ENCODE results near the gene KANSL3.
A peak's percentile ranks its signal among the peaks of the same experiment; 100 is the strongest.

The KANSL3 gene

DNA sequence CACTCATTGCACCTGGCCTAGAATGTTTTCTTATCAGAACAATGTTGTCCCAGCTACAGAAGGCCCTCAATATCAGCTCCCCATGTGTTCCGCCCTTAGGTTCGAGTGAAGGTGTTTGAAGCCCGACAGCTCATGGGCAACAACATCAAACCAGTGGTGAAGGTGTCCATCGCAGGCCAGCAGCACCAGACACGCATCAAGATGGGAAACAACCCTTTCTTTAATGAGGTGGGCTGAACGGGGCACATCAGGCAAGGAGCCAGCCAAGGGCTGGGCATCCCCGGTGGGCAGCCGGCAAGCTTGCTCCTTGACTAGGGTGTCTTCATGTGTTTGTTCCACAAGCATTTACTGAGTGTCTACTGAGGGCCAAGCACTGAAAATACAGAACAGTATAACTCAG is 13.7 kb upstream of the KANSL3 start:
- DNase-seq, result no peak

GRCh38 chr2:96649342-96649741 is 11.2 kb upstream of the KANSL3 start:
- no peak for DNase-seq

DNA sequence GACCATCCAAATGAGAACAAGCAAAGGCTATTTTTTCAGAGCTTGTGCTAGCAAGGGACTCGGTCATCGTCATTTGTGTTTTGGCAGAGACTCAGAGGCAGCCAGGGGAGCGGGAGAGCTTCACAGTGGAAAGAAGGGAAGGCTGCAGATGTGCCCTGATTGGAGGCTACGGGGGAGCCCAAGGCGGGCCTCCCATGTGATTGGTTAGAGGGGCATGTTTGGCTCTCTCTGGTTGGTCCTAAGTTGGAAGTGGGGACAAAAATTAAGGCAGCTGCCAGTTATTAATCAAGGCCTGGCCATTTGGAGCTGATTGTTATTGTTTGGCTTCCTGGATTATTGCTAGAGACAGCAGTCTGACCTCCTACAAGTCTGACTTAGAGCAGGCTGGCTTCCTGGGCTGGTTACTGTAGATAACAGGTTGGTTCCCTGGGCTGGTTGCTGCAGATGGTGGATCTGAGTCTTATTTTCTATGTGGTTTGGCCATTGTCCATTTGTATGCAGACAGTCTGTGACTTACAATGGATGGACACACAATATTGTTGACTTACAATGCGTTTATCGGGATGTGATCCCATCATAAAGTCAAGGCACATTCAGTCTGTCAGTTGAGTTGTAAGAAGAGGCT is 10.3 kb upstream of the KANSL3 start:
- no peak for DNase-seq

DNA sequence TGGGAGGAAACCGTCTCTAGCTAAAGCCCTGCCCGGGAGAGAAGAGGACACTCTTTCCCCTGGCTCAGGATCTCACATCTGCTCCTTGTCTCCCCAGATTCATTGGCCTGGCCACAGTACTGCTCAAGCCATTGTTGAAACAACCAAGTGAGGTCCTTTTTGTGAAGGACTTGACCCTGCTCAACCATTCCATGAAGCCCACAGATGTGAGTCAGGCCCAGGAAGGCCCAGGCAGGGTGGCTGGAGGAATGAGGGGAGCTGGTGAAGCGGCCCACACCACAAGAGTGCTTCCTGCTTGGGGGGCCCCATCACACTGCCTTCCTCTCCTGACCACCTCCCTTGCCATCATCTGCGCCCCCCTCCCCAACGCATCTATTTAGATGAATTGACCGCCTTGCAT is 9.6 kb upstream of the KANSL3 start:
- no peak for DNase-seq

GRCh38 chr2:96642564-96643360 is 4.7 kb upstream of the KANSL3 start, which contains the start of gene FER1L5:
FER1L5 (plus strand) TSS chr2:96642764; CDS start chr2:96642837, 73 bp downstream.
- peak; percentile 56 for DNase-seq

- peak; percentile 92 for DNase-seq
These were observed 548 bp downstream of the KANSL3 start for GRCh38 chr2:96637385-96638143.

DNA sequence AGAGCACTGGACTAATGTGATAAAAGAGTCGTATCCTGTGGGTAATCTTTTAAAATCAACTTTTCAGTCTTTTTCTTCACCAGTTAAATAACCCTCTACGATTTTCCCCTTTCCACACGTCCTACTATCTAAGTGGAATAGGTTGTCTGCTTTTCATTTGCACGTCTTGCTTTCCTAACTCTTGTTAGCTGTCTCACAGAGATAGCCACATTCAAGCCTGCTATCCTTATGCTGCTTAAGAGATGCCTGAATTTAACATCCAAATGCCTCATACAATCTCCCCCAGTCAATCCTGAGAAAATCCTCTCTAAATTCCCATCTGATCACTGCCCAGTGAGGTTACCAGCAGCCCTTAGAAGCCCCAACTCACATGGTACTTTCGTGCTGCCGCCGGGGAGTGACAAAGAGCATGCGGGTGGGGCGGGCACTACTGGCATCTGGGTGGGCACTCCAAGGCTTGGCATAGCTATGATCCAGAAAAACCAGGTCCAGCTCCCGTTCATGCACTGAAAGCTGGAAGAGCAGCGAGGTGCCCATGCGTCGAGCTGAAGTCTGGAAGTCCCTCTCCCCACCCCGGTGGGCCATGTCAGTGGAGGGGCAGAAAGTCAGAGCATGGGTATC is 1.5 kb downstream of the KANSL3 start:
- no peak for DNase-seq

- DNase-seq, result no peak
These were observed 4.5 kb downstream of the KANSL3 start for GRCh38 chr2:96633641-96634040.

DNA sequence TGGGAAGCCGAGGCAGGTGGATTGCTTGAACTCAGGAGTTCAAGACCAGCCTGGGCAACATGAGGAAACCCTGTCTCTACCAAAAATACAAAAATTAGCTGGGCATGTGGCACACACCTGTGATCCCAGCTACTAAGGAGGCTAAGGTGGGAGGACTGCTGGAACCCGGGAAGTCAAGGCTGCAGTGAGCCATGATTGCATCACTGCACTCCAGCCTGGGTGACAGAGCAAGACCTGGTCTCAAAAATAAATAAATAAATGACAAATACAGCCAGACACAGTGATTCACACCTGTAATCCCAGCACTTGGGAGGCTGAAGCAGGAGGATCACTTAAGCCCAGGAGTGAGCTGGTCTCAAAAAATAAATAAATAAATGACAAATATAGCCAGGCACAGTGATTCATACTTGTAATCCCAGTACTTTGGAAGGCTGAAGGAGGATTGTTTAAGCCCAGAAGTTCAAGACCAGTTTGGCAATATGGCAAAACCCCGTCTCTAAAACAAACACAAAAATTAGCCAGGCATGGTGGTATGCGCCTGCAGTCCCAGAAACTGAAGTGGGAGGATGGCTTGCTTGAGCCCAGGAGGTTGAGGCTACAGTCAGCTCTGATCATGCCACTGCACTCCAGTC is 6.2 kb downstream of the KANSL3 start:
- DNase-seq, result no peak

DNA sequence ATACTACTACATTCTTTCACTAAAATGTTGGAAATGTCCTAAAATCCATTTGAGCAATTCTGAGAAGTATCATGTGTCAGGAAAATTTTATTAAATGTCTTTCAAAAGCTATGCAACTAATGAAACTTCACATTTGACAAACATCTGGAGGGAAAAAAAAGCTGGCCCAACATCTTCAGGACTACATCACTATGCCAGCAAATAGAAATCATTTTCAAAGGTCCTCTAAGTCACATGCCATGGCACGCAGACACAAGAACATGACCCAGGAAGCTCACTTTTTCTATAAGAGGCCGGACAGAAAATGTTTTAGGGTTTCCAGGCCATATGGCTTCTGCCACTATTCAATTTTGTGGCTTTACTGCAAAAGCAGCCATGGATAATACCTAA is 11.6 kb downstream of the KANSL3 start:
- DNase-seq, result no peak

DNA sequence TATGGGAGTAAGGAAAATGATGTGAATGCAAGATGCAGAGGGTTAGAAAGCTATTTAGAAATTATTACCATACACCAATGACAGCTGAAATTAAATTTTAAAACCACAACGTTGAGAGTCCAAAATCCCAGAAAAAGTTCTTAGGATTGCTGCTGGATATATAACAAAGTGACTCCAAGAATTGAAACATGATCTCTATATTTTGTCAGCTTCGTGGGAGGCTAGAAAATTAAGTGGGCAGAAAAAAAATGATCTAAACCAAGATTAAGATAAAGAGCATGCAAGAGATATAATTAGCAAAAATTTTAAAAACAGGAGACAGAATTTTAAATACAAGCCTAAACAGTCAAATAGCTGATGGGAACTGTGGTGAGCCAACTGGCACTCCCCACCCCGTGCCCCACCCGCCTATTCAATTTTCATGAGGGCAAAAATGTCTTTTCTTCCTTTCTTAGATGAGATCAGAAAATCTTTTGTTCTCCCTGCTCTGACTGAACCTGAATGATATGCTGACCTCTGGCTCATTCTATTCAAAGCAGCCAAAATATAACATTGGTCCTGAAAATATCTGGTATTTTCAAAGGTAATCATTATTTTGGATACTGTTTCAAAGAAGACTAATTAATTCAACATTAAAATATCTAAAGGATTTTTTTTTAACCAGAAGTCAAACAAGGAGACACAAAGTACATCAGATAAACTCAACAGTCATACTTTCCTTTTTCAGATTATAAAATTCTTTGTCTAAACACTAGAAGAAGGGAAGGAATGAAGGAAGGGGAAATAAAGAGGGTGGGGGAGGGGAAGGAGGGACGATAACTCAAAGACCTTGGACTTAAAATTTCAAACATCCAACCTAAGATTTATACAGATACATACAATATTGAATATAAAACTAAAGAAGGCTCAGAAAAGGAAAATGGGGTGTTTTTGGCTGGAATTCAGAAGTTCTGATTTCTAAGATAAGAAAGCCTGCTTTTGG is 12.2 kb downstream of the KANSL3 start:
- no peak for DNase-seq

GRCh38 chr2:96623116-96623515 is 15.0 kb downstream of the KANSL3 start:
- no peak for DNase-seq

DNA sequence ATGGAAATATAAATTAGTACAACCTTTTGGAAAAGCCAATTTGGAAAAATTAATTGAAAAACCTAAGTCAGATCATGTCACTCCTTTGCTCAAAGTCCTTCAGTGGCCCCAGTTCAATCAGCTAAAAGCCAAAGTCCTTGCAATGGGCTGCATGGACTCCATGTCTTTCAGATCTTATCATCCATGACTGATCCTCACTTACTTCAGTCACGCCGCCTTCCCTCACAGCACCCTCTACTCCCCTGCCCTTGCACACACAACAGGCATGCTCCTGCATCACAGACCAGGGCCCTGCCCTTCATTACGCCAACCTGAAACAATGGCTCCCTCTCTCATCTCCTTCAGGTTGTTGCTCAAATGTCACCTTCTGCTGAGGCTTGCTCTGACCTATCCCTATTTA is 15.6 kb downstream of the KANSL3 start:
- no peak for DNase-seq

- DNase-seq, result no peak
These were observed 19.4 kb downstream of the KANSL3 start for GRCh38 chr2:96618596-96619283.

GRCh38 chr2:96617012-96617411 is 21.1 kb downstream of the KANSL3 start:
- DNase-seq, result no peak

GRCh38 chr2:96616535-96616934 is 21.6 kb downstream of the KANSL3 start:
- DNase-seq, result no peak

DNA sequence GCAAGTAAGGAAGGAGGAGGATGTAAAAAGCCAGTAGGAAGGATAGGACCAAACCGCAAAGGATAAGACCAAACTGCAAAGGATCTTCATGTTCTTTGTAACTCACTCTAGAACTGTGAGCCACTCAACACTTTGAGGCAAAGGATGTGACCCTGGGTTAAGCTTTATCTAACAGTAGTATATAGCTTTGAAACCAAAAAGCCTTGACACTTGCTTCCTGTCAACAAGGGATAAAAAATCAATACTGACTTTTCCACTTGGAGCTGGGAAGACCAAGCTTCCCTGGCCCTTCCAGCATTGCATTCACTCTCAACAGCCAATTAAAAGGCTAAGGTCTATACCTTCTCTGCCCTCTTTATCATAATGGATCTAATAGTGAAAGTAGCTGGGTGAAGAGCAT is 22.0 kb downstream of the KANSL3 start:
- DNase-seq, result no peak

DNA sequence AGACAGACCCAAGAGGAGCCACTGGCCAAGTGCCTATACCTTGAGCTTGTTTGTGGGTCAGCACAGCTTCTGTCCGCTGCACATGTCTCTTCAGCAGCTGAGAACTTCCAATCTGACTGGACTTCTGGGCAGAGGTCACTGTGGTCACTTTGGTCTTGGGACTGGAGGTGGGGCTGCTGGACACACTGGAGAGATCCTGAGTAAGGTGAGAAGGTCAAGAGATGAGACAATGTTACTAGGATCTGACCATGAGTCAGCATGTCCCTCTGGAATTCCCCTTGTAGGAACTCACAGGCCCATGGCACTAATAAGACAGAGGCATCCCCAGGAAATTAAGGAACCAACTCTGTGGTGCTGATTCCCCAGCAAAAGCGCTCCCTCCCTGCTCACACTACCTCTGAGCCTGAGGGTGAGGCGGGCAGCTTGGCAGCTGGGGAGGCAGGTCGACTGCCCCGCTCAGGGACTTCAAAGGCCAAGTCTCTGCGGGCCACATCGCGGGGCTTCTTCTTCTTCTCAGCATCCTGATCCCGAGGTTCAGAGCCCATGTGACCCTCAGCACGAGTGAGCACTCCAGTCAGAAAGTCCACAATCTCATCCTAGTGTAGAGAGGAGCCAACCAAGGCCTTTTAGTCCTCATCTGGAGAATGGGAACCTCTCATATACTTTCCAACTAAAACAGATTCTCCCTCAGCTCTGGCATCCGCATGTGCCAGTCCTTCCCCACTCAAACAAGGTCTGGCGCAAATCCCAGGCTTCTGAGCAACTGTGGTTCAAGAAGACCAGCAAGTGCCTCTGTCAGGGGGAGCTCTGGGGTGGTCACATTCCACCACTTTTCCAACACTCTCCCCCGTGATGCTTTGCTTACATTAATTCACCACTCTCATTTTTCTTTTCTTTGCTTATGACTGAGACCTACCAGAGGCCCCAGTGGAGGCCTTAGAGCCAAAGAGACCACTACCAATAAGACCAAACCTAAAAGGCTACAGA is 29.4 kb downstream of the KANSL3 start:
- DNase-seq, result no peak

DNA sequence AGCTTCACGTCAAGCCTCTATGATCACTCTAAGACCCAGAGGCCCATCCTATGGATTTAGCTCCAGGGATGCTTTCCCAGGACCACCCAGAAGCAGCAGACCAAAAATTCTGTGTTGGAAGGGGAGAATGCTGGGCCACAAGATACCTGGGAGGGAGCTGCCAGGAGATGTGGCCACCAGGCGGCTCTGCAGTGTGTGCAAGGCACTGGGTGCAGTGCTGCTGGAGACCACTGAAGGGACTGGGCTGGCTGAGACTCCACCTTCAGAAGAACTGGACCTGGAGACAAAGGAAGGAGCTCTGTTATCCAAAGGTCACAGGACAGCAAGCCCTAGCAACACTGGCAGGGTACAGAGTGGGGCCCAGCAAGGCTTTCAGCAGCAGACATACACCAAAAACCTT is 34.0 kb downstream of the KANSL3 start:
- no peak for DNase-seq

Measured in femur (tissue), 1 donor.